ENCODE measurements around the gene TM9SF2.

The TM9SF2 gene

DNA sequence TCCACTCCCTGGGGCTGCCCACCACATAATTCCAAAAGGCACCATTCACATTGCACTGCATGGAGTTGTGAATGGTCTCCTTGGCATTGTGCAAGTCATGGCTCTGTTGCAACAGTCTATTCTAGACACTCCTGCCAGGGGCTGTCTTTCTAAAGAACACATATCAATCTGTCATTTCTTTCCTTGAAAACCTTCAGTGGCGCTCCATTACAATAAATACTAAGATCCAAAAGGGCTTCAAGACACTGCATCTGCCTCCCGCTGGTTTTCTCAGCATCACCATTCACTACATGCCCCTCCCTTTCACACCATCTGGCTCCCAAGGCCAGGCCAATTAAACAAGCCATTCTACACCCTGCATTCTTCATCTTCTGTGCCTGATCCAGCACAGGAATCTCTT lies 32.2 kb upstream of the TM9SF2 start:
- no peak for TF ChIP-seq Cebpa-rat (IDR thresholded peaks at IDR 0.05)
- no peak overlapping the region for H3K27ac ChIP-seq
- no peak overlapping the region for H3K4me3 ChIP-seq
- H4K20me1 ChIP-seq = no peaks in the 10 kb centered on the region
- no peak overlapping the region for H3K4me2 ChIP-seq
- no peaks in the 10 kb centered on the region for H3K9me3 ChIP-seq
- H3K4me1 ChIP-seq = peaks cover 18% of the 10 kb centered on the region
- no peak overlapping the region for H3K9ac ChIP-seq
- no peaks in the 10 kb centered on the region for H3K36me3 ChIP-seq
- H3K27me3 ChIP-seq = no peaks in the 10 kb centered on the region

- no peaks in the 10 kb centered on the region for H3K27me3 ChIP-seq
- no peak overlapping the region for H3K9ac ChIP-seq
- no peak overlapping the region for H3K4me3 ChIP-seq
- H3K4me1 ChIP-seq = peaks cover 8% of the 10 kb centered on the region
- no peak for TF ChIP-seq Cebpa-rat (IDR thresholded peaks at IDR 0.05)
- H3K4me2 ChIP-seq = no peak overlapping the region
- no peaks in the 10 kb centered on the region for H4K20me1 ChIP-seq
- H3K36me3 ChIP-seq = no peaks in the 10 kb centered on the region
- H3K27ac ChIP-seq = no peak overlapping the region
- no peaks in the 10 kb centered on the region for H3K9me3 ChIP-seq
Measured at GRCh38 chr13:99470027-99470426, 31.2 kb upstream of the TM9SF2 start.

DNA sequence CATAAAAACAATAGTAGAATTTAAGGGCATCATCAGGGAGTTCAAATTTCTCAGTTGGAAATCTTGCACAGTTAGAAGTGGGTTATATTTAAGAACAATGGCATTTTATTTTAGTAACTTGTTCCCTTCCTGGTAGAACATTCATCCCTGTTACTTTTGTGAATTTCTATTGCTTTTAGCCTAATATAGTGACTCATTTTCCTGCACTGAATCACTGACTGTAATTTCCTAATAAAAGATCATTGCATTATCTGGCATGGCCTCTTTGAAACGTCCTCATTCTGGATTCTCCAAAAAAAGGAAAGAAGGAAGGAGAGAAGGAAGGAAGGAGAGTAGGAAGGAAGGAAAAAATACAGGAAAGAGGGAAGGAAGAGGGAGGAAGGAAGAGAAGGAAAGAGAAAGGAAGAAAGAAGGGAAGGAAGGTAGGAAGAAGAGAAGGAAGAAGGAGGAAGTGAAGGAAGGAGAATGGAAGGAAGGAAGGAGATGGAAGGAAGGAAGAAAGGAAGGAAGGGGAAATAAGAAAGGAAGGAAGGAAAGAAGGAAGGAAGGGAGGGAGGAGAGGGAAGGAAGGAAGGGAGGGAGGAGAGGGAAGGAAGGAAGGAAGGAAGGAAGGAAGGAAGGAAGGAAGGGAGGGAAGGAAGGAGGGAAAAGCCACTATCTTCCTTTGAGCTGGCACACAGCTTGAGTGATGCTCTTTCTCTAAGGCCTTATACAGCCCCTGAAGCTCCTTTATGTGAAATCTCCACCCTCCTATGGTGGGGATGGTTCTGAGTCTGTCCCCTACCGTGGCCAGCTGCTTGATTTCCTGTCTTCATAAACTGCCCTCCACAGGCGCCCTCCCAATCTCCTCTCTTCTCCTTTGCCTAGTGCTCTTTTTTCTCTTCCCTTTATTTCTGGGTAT lies 29.8 kb upstream of the TM9SF2 start:
- no peaks in the 10 kb centered on the region for H3K36me3 ChIP-seq
- no peak overlapping the region for H3K9ac ChIP-seq
- no peaks in the 10 kb centered on the region for H3K27me3 ChIP-seq
- H3K4me1 ChIP-seq = no peaks in the 10 kb centered on the region
- no peaks in the 10 kb centered on the region for H4K20me1 ChIP-seq
- no peak overlapping the region for H3K4me2 ChIP-seq
- H3K4me3 ChIP-seq = no peak overlapping the region
- no peak for TF ChIP-seq Cebpa-rat (IDR thresholded peaks at IDR 0.05)
- H3K9me3 ChIP-seq = no peaks in the 10 kb centered on the region
- H3K27ac ChIP-seq = no peak overlapping the region

DNA sequence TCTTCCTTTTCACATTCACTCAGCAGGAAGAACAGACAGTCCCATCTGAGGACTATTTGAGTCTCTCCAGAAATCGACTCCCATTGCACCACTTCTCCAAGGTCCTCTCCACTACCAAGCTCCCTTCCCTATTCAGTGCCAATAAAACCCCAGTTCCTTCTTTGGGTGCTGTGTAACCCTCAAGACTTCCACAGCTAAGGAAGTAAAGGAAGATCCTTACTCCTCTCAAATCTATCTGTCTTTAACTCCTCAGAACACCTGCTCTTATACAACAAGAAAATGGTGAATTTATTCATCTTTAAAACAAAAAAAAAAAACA lies 29.2 kb upstream of the TM9SF2 start:
- H3K4me1 ChIP-seq = no peaks in the 10 kb centered on the region
- no peak for TF ChIP-seq Cebpa-rat (IDR thresholded peaks at IDR 0.05)
- no peak overlapping the region for H3K4me2 ChIP-seq

GRCh38 chr13:99473515-99473914 lies 27.8 kb upstream of the TM9SF2 start:
- Histone ChIP-seq H3K9me3 (no peaks in the 10 kb centered on the region), H3K36me3 (no peaks in the 10 kb centered on the region), H3K27ac (no peak overlapping the region), H3K4me3 (no peak overlapping the region), H3K9ac (no peak overlapping the region), H3K4me1 (no peaks in the 10 kb centered on the region), H3K4me2 (no peak overlapping the region), H3K27me3 (no peaks in the 10 kb centered on the region), H4K20me1 (no peaks in the 10 kb centered on the region)
- no peak for TF ChIP-seq Cebpa-rat (IDR thresholded peaks at IDR 0.05)

More for the DNA sequence above, 29.2 kb upstream of the TM9SF2 start:
- Histone ChIP-seq H3K4me3 (no peak overlapping the region), H3K9ac (no peak overlapping the region), H3K9me3 (no peaks in the 10 kb centered on the region), H4K20me1 (no peaks in the 10 kb centered on the region), H3K27me3 (no peaks in the 10 kb centered on the region), H3K36me3 (no peaks in the 10 kb centered on the region), H3K27ac (no peak overlapping the region)

- H3K4me3 ChIP-seq = no peak overlapping the region
- no peaks in the 10 kb centered on the region for H3K4me1 ChIP-seq
- H3K27me3 ChIP-seq = no peaks in the 10 kb centered on the region
- H3K27ac ChIP-seq = no peak overlapping the region
- H3K36me3 ChIP-seq = no peaks in the 10 kb centered on the region
- H3K9me3 ChIP-seq = no peaks in the 10 kb centered on the region
- no peak for TF ChIP-seq Cebpa-rat (IDR thresholded peaks at IDR 0.05)
- H4K20me1 ChIP-seq = no peaks in the 10 kb centered on the region
- no peak overlapping the region for H3K9ac ChIP-seq
- H3K4me2 ChIP-seq = no peak overlapping the region
Measured at GRCh38 chr13:99476648-99477047, 24.6 kb upstream of the TM9SF2 start.

- H3K27me3 ChIP-seq = no peaks in the 10 kb centered on the region
- no peaks in the 10 kb centered on the region for H4K20me1 ChIP-seq
- no peaks in the 10 kb centered on the region for H3K4me1 ChIP-seq
- H3K27ac ChIP-seq = no peak overlapping the region
- H3K4me2 ChIP-seq = no peak overlapping the region
- TF ChIP-seq Cebpa-rat (IDR thresholded peaks at IDR 0.05) = no peak
- no peak overlapping the region for H3K4me3 ChIP-seq
- H3K9ac ChIP-seq = no peak overlapping the region
- no peaks in the 10 kb centered on the region for H3K9me3 ChIP-seq
- H3K36me3 ChIP-seq = no peaks in the 10 kb centered on the region
Measured at GRCh38 chr13:99477493-99477892, 23.8 kb upstream of the TM9SF2 start.

- Histone ChIP-seq H3K9ac (no peak overlapping the region), H3K4me3 (no peak overlapping the region), H3K36me3 (no peaks in the 10 kb centered on the region), H3K27me3 (no peaks in the 10 kb centered on the region), H3K9me3 (peaks cover 2% of the 10 kb centered on the region; the same call in 1 of the 2 replicates), H4K20me1 (no peaks in the 10 kb centered on the region), H3K27ac (no peak overlapping the region), H3K4me1 (peaks cover 8% of the 10 kb centered on the region), H3K4me2 (no peak overlapping the region)
- no peak for TF ChIP-seq Cebpa-rat (IDR thresholded peaks at IDR 0.05)
Measured at GRCh38 chr13:99481366-99481765, 19.9 kb upstream of the TM9SF2 start.

GRCh38 chr13:99484473-99484872 lies 16.8 kb upstream of the TM9SF2 start:
- no peaks in the 10 kb centered on the region for H4K20me1 ChIP-seq
- peaks cover 9% of the 10 kb centered on the region; the same call in 1 of the 2 replicates for H3K9me3 ChIP-seq
- H3K4me1 ChIP-seq = peaks cover 8% of the 10 kb centered on the region
- no peak overlapping the region for H3K27ac ChIP-seq
- no peak for TF ChIP-seq Cebpa-rat (IDR thresholded peaks at IDR 0.05)
- no peak overlapping the region for H3K4me3 ChIP-seq
- H3K4me2 ChIP-seq = no peak overlapping the region
- no peaks in the 10 kb centered on the region for H3K36me3 ChIP-seq
- H3K27me3 ChIP-seq = 0 out of 2 replicates have a peak, but pooled peaks cover 3% of the 10 kb centered on the region
- H3K9ac ChIP-seq = no peak overlapping the region

GRCh38 chr13:99486996-99487395 lies 14.3 kb upstream of the TM9SF2 start:
- H3K4me1 ChIP-seq = peaks cover 8% of the 10 kb centered on the region
- H4K20me1 ChIP-seq = no peaks in the 10 kb centered on the region
- peaks cover 17% of the 10 kb centered on the region for H3K9me3 ChIP-seq
- no peak for TF ChIP-seq Cebpa-rat (IDR thresholded peaks at IDR 0.05)
- H3K9ac ChIP-seq = no peak overlapping the region
- 0 out of 2 replicates have a peak, but pooled peaks cover 3% of the 10 kb centered on the region for H3K27me3 ChIP-seq
- H3K4me3 ChIP-seq = no peak overlapping the region
- no peak overlapping the region for H3K4me2 ChIP-seq
- H3K27ac ChIP-seq = no peak overlapping the region
- H3K36me3 ChIP-seq = no peaks in the 10 kb centered on the region

Data from BLaER1 (cell line).